Activated CD4-positive, alpha-beta T cell treated with anti-CD3 and anti-CD28 coated beads for 36 hours (primary cell): ENCODE data around the gene CCL28. TPM values are rescaled to one million over a fixed set of nuclear protein-coding genes. Genes with fewer than 3 reads are reported as not detected.
"Not testable (repeated sequence)": the region's sequence is repeated elsewhere in the genome, so short reads cannot be mapped to it uniquely, and the experiment has no call there.

Experiments used
- ATAC-seq: fragments of 200-7000 bp; cut with Tn5 transposase; one replicate; pipeline ENCODE4 v1.10.0; 2021; ENCODE audit warnings: mild to moderate bottlenecking, moderate library complexity
- CTCF ChIA-PET: fragments of 350-600 bp; sonication (Branson Sonifier 250); formaldehyde crosslinking; loops from one replicate; lab custom pipeline; 2021; ENCODE audit warnings: antibody characterized with exemption; lab: Charles Lee
- POLR2A ChIA-PET: fragments of 350-600 bp; sonication (Branson Sonifier 250); formaldehyde crosslinking; loops from one replicate; lab custom pipeline; 2021; ENCODE audit warnings: antibody characterized with exemption, inconsistent platforms; lab: Charles Lee
- DNase-seq: peaks from one replicate; pipeline ENCODE4 v3.0.0-alpha.2; 2020
- H3K27ac Mint-ChIP-seq: one replicate; pipeline ENCODE4 v1.8.0; 2021; ENCODE audit warnings: mixed read lengths
- H3K27me3 Mint-ChIP-seq: one replicate; pipeline ENCODE4 v1.8.0; 2021; ENCODE audit warnings: mixed read lengths
- H3K36me3 Mint-ChIP-seq: one replicate; pipeline ENCODE4 v1.8.0; 2021; ENCODE audit warnings: low read depth, mixed read lengths
- H3K4me1 Mint-ChIP-seq: one replicate; pipeline ENCODE4 v1.8.0; 2021; ENCODE audit warnings: mixed read lengths
- H3K4me3 Mint-ChIP-seq: one replicate; pipeline ENCODE4 v1.8.0; 2021; ENCODE audit warnings: mild to moderate bottlenecking, moderate library complexity, mixed read lengths
- H3K9me3 Mint-ChIP-seq: one replicate; pipeline ENCODE4 v1.8.0; 2021; ENCODE audit warnings: low read depth, mixed read lengths
- intact Hi-C, 2 experiments: fragments of 100-400 bp; cut with DNase I in 1 of 2; cut with micrococcal nuclease in 1 of 2; formaldehyde crosslinking; loops; one replicate each; pipeline versions ENCODE4 v1.14.2 to v1.15.1; 2022 to 2024; cut with DNase I, micrococcal nuclease
- total RNA-seq, 2 experiments: library from RNA; stranded (reverse); gene quantifications; one replicate each; pipeline ENCODE4 v1.2.3, GENCODE V29; 2021

Gene CCL28
- total RNA-seq, 2 experiments from 2014 or later = 13.9 to 18.0 TPM

GRCh38 chr5:43369651-43370050, 42.5 kb downstream of the CCL28 start:
- intact Hi-C loops = no loop called here
- Mint-ChIP-seq H3K4me3 (no peak overlapping the region), H3K9me3 (peaks cover 7% of the 10 kb centered on the region), H3K27me3 (peaks cover 5% of the 10 kb centered on the region), H3K4me1 (peaks cover 2% of the 10 kb centered on the region), H3K27ac (no peak overlapping the region), H3K36me3 (peaks cover 22% of the 10 kb centered on the region)
- no peak for DNase-seq
- ATAC-seq = no peak
- CTCF ChIA-PET = interaction anchor here (0.6 kb wide), 1 partner anchor 210 kb away, joined by 3 read pairs; no protein-coding TSS in a partner anchor
- POLR2A ChIA-PET = no interaction called here

GRCh38 chr5:43367909-43368669, 44.1 kb downstream of the CCL28 start:
- H3K36me3 Mint-ChIP-seq = peaks cover 14% of the 10 kb centered on the region
- intact Hi-C loops = no loop called here

DNA sequence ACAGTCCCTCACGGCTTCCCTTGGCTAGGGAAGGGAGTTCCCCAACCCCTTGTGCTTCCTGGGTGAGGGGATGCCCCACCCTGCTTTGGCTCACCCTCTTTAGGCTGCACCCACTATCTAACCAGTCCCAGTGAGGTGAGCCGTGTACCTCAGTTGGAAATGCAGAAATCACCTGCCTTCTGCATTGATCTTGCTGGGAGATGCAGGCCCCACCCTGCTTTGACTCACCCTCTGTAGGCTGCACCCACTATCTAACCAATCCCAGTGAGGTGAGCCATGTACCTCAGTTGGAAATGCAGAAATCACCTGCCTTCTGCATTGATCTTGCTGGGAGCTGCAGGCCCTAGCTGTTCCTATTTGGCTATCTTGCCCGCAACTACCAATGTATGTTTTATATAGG, 44.7 kb downstream of the CCL28 start:
- POLR2A ChIA-PET = no interaction called here
- H3K27ac Mint-ChIP-seq = no peak overlapping the region

More at GRCh38 chr5:43367909-43368669, 44.1 kb downstream of the CCL28 start:
- Mint-ChIP-seq H3K9me3 (peaks cover 7% of the 10 kb centered on the region), H3K4me1 (peaks cover 8% of the 10 kb centered on the region), H3K27me3 (peaks cover 5% of the 10 kb centered on the region), H3K27ac (no peak overlapping the region), H3K4me3 (no peak overlapping the region)
- ChIA-PET POLR2A (no interaction called here), CTCF (interaction anchor here (1.1 kb wide), 1 partner anchor 317 kb away, joined by 4 read pairs; no protein-coding TSS in a partner anchor)
- DNase-seq (no peak), ATAC-seq (no peak)

DNA sequence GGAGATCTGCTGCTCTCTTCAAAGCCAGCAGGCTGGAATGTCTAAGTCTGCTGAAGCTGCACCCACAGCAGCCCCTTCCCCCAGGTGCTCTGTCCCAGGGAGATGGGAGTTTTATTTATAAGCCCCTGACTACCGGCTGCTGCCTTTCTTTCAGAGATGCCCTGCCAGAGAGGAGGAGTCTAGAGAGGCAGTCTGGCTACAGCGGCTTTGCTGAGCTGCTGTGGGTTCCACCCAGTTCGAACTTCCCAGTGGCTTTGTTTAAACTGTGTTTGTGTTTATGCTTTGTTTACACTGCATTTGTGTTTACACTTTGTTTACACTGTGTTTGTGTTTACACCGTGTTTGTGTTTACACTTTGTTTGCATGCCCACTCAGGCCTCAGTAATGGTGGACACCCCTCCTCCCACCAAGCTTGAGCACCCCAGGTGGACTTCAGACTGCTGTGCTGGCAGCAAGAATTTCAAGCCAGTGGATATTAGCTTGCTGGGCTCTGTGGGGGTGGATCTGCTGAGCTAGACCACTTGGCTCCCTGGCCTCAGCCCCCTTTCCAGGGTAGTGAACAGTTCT, 45.4 kb downstream of the CCL28 start:
- H3K27me3 Mint-ChIP-seq, DNase-seq, H3K27ac Mint-ChIP-seq, CTCF ChIA-PET, H3K4me3 Mint-ChIP-seq, H3K4me1 Mint-ChIP-seq, ATAC-seq, intact Hi-C loops, POLR2A ChIA-PET, H3K9me3 Mint-ChIP-seq: not testable (repeated sequence)
- H3K36me3 Mint-ChIP-seq = peaks cover 12% of the 10 kb centered on the region

More for the DNA sequence above, 44.7 kb downstream of the CCL28 start:
- CTCF ChIA-PET = no interaction called here
- ATAC-seq = no peak
- Mint-ChIP-seq H3K36me3 (peaks cover 14% of the 10 kb centered on the region), H3K27me3 (peaks cover 5% of the 10 kb centered on the region), H3K4me1 (peaks cover 8% of the 10 kb centered on the region), H3K4me3 (no peak overlapping the region), H3K9me3 (peaks cover 7% of the 10 kb centered on the region)
- no peak for DNase-seq
- intact Hi-C loops = no loop called here

DNA sequence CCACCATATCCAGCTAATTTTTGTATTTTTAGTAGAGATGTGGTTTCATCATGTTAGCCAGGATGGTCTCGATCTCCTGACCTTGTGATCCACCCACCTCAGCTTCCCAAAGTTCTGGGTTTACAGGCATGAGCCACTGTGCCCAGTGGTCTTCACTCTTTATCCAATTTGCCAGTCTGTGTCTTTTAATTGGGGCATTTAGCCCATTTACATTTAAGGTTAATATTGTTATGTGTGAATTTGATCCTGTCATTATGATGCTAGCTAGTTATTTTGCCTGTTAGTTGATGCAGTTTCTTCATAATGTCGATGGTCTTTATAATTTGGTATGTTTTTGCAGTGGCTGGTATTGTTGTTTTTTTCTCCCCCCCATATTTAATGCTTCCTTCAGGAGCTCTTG, 47.0 kb downstream of the CCL28 start:
- intact Hi-C loops, H3K4me1 Mint-ChIP-seq, H3K27ac Mint-ChIP-seq, POLR2A ChIA-PET, DNase-seq, ATAC-seq, H3K27me3 Mint-ChIP-seq, CTCF ChIA-PET, H3K4me3 Mint-ChIP-seq: not testable (repeated sequence)
- Mint-ChIP-seq H3K9me3 (peaks cover 10% of the 10 kb centered on the region), H3K36me3 (peaks cover 12% of the 10 kb centered on the region)

- H3K27ac Mint-ChIP-seq = no peak overlapping the region
These were observed 48.6 kb downstream of the CCL28 start for GRCh38 chr5:43363445-43364152.

GRCh38 chr5:43362725-43363435, 49.3 kb downstream of the CCL28 start:
- intact Hi-C loops = no loop called here
- Mint-ChIP-seq H3K9me3 (peaks cover 18% of the 10 kb centered on the region), H3K27me3 (peaks cover 5% of the 10 kb centered on the region), H3K4me1 (peaks cover 8% of the 10 kb centered on the region), H3K36me3 (peaks cover 8% of the 10 kb centered on the region), H3K27ac (no peak overlapping the region), H3K4me3 (no peak overlapping the region)
- ChIA-PET POLR2A (interaction anchor here (0.7 kb wide), 1 partner anchor 14 kb away, joined by 3 read pairs; no protein-coding TSS in a partner anchor), CTCF (no interaction called here)
- no peak for DNase-seq
- no peak for ATAC-seq

More at GRCh38 chr5:43363445-43364152, 48.6 kb downstream of the CCL28 start:
- Mint-ChIP-seq H3K9me3 (peaks cover 18% of the 10 kb centered on the region), H3K36me3 (peaks cover 8% of the 10 kb centered on the region), H3K4me1 (peaks cover 8% of the 10 kb centered on the region), H3K4me3 (no peak overlapping the region), H3K27me3 (peaks cover 5% of the 10 kb centered on the region)
- peak; percentile 68 for ATAC-seq
- POLR2A ChIA-PET = no interaction called here
- intact Hi-C loops = no loop called here
- no peak for DNase-seq
- CTCF ChIA-PET = no interaction called here

GRCh38 chr5:43358726-43359125, 53.5 kb downstream of the CCL28 start:
- Mint-ChIP-seq H3K4me1 (peaks cover 4% of the 10 kb centered on the region), H3K4me3 (no peak overlapping the region), H3K36me3 (no peaks in the 10 kb centered on the region), H3K27ac (no peak overlapping the region), H3K9me3 (peaks cover 11% of the 10 kb centered on the region), H3K27me3 (no peaks in the 10 kb centered on the region)
- DNase-seq (no peak), ATAC-seq (no peak)
- POLR2A ChIA-PET = interaction anchor here (0.6 kb wide), 1 partner anchor 1669 kb away, joined by 3 read pairs; no protein-coding TSS in a partner anchor
- CTCF ChIA-PET = interaction anchor here (0.9 kb wide), 1 partner anchor 12 kb away, joined by 3 read pairs; no protein-coding TSS in a partner anchor
- intact Hi-C loops = no loop called here

GRCh38 chr5:43358301-43358700, 53.9 kb downstream of the CCL28 start:
- no peaks in the 10 kb centered on the region for H3K36me3 Mint-ChIP-seq
- POLR2A ChIA-PET = no interaction called here
- DNase-seq (no peak), ATAC-seq (no peak)
- no peak overlapping the region for H3K27ac Mint-ChIP-seq
- no peaks in the 10 kb centered on the region for H3K27me3 Mint-ChIP-seq
- CTCF ChIA-PET = interaction anchor here (0.9 kb wide), 1 partner anchor 13 kb away, joined by 3 read pairs; no protein-coding TSS in a partner anchor
- H3K4me1 Mint-ChIP-seq = no peaks in the 10 kb centered on the region
- intact Hi-C loops = no loop called here
- peaks cover 11% of the 10 kb centered on the region for H3K9me3 Mint-ChIP-seq
- no peak overlapping the region for H3K4me3 Mint-ChIP-seq

GRCh38 chr5:43357878-43358281, 54.3 kb downstream of the CCL28 start:
- no peak for DNase-seq
- peaks cover 11% of the 10 kb centered on the region for H3K9me3 Mint-ChIP-seq
- H3K4me1 Mint-ChIP-seq = no peaks in the 10 kb centered on the region
- CTCF ChIA-PET = interaction anchor here (0.7 kb wide), 1 partner anchor 32 kb away, joined by 3 read pairs; no protein-coding TSS in a partner anchor
- H3K4me3 Mint-ChIP-seq = no peak overlapping the region
- intact Hi-C loops = no loop called here
- H3K27me3 Mint-ChIP-seq = no peaks in the 10 kb centered on the region
- ATAC-seq = no peak
- POLR2A ChIA-PET = no interaction called here
- H3K36me3 Mint-ChIP-seq = no peaks in the 10 kb centered on the region
- no peak overlapping the region for H3K27ac Mint-ChIP-seq

DNA sequence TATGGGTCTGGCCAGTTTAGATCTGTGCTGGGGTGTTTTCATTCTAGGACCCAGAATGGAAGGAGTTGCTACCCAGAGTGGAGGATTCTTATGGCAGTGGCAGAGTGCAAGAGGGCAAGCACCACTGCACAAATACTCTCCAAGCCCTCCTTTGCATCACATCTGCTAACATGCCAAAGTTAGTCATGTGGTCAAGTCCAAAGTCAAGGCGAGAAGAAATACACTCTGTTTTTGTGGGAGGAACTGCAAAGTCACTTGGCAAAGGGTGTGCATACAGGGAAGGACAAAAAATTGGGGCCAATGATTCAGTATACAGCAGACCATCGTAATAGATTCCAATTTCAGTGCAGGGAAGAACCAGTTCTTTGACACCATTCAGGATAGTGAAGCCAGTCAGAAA, 55.1 kb downstream of the CCL28 start:
- no peak overlapping the region for H3K4me3 Mint-ChIP-seq
- peaks cover 11% of the 10 kb centered on the region for H3K9me3 Mint-ChIP-seq
- CTCF ChIA-PET = interaction anchor here (0.7 kb wide), 1 partner anchor 32 kb away, joined by 3 read pairs; no protein-coding TSS in a partner anchor
- intact Hi-C loops = no loop called here
- no peaks in the 10 kb centered on the region for H3K4me1 Mint-ChIP-seq
- H3K36me3 Mint-ChIP-seq = no peaks in the 10 kb centered on the region
- POLR2A ChIA-PET = no interaction called here
- DNase-seq (no peak), ATAC-seq (no peak)
- no peaks in the 10 kb centered on the region for H3K27me3 Mint-ChIP-seq
- no peak overlapping the region for H3K27ac Mint-ChIP-seq
